ENCODE data around the gene ZNF786.

DNA sequence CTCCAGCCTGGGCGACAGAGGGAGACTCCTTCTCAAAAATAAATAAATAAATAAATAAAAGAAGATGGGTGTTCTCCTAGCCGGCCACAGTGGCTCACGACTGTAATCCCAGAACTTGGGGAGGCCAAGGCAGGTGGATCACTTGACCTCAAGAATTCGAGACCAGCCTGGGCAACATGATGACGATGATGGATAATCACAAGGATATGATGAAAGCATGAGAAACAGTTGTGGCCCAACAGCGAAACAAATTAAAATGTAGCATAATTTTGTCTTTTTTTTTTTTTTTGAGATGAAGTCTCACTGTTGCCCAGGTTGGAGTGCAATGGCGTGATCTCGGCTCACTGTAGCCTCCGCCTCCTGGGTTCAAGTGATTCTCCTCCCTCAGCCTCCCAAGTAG lies 12.9 kb downstream of the ZNF786 start:
- TF ChIP-seq, protein P1, sequence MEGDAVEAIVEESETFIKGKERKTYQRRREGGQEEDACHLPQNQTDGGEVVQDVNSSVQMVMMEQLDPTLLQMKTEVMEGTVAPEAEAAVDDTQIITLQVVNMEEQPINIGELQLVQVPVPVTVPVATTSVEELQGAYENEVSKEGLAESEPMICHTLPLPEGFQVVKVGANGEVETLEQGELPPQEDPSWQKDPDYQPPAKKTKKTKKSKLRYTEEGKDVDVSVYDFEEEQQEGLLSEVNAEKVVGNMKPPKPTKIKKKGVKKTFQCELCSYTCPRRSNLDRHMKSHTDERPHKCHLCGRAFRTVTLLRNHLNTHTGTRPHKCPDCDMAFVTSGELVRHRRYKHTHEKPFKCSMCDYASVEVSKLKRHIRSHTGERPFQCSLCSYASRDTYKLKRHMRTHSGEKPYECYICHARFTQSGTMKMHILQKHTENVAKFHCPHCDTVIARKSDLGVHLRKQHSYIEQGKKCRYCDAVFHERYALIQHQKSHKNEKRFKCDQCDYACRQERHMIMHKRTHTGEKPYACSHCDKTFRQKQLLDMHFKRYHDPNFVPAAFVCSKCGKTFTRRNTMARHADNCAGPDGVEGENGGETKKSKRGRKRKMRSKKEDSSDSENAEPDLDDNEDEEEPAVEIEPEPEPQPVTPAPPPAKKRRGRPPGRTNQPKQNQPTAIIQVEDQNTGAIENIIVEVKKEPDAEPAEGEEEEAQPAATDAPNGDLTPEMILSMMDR (IDR thresholded peaks at IDR 0.05 in 2 of 3, conservative IDR thresholded peaks at IDR 0.05 in 1 of 3; ENCODE audit: borderline replicate concordance in 1 of 3, insufficient read depth in 1 of 3, low read depth in 2 of 3, low read length in 2 of 3): no peak
- TF ChIP-seq RAD21 (IDR thresholded peaks at IDR 0.05; ENCODE audit: low read depth) (no peak), EZH2phosphoT487 (IDR thresholded peaks at IDR 0.05; ENCODE audit: borderline replicate concordance) (no peak), JUND (IDR thresholded peaks at IDR 0.05) (no peak)

Measured in HCT116 (cell line).